PC-3 (cell line): ENCODE measurements around the gene OR1E1. TPM values are rescaled to one million over a fixed set of nuclear protein-coding genes. Genes with fewer than 3 reads are reported as not detected.

Experiments
- ATAC-seq: fragments of 200-7000 bp; cut with Tn5 transposase; 2 replicates; pipeline ENCODE4 v1.9.1; 2020; ENCODE audit warnings: mild to moderate bottlenecking, moderate library complexity
- Bru-seq: library from RNA; stranded (reverse); fragments of 400-500 nt; gene quantifications from one replicate; lab custom pipeline; 2021; lab: Mats Ljungman, UMichigan
- BruChase-seq, 2 experiments: library from RNA; stranded (reverse); fragments of 400-500 nt; gene quantifications; one replicate each; lab custom pipeline; 2021; lab: Mats Ljungman, UMichigan
- BruUV-seq: library from RNA; stranded (reverse); fragments of 400-500 nt; replicated peaks from 2 replicates; lab custom pipeline; 2021; lab: Mats Ljungman, UMichigan
- CTCF ChIA-PET: fragments of 300-600 bp; sonication (Branson Sonifier 250); formaldehyde crosslinking; loops from one replicate; lab custom pipeline; 2022; ENCODE audit warnings: antibody characterized with exemption; lab: Charles Lee
- POLR2A ChIA-PET: fragments of 300-600 bp; sonication (Branson Sonifier 250); formaldehyde crosslinking; loops from one replicate; lab custom pipeline; 2022; ENCODE audit warnings: antibody characterized with exemption; ENCODE audit not compliant: unreplicated experiment; lab: Charles Lee
- DNase-seq: peaks from one replicate; pipeline ENCODE4 v3.0.0-alpha.2; 2015
- H2AFZ ChIP-seq: fragments of 300-600 bp; sonication (generic); 2 replicates; pipeline ENCODE4 v1.6.0; 2016; ENCODE audit warnings: antibody characterized with exemption, low read length
- H3F3A ChIP-seq: fragments of 300-600 bp; sonication (generic); one replicate; pipeline ENCODE4 v1.6.0; 2017; ENCODE audit warnings: antibody characterized with exemption, low read length, control low read depth, mild to moderate bottlenecking; ENCODE audit not compliant: unreplicated experiment
- H3K27ac ChIP-seq: fragments of 300-600 bp; sonication (generic); 2 replicates; pipeline ENCODE4 v1.5.1; 2016; ENCODE audit warnings: mild to moderate bottlenecking, low read length
- H3K27me3 ChIP-seq: fragments of 300-600 bp; sonication (generic); 2 replicates; pipeline ENCODE4 v1.6.1; 2016; ENCODE audit warnings: low read length, mixed read lengths
- H3K36me3 ChIP-seq: fragments of 300-600 bp; sonication (generic); 2 replicates; pipeline ENCODE4 v1.6.1; 2016; ENCODE audit warnings: low read depth, mixed run types, low read length, mixed read lengths
- H3K4me1 ChIP-seq: fragments of 300-600 bp; sonication (generic); 2 replicates; pipeline ENCODE4 v1.5.1; 2016; ENCODE audit warnings: low read length; ENCODE audit not compliant: insufficient read depth
- H3K4me2 ChIP-seq: fragments of 300-600 bp; sonication (generic); 2 replicates; pipeline ENCODE4 v1.6.0; 2016; ENCODE audit warnings: low read length
- H3K4me3 ChIP-seq: fragments of 300-600 bp; sonication (generic); 2 replicates; pipeline ENCODE4 v1.5.1; 2016; ENCODE audit warnings: mild to moderate bottlenecking, low read length, mixed read lengths
- H3K79me2 ChIP-seq: fragments of 300-600 bp; sonication (generic); 2 replicates; pipeline ENCODE4 v1.6.1; 2017; ENCODE audit warnings: low read length, mixed read lengths
- H3K9ac ChIP-seq: fragments of 300-600 bp; sonication (generic); 2 replicates; pipeline ENCODE4 v1.6.0; 2016; ENCODE audit warnings: mild to moderate bottlenecking, low read length
- H3K9me2 ChIP-seq: fragments of 300-600 bp; sonication (generic); replicated peaks from 2 replicates; pipeline ENCODE4 v1.6.1; 2016; ENCODE audit warnings: mixed run types, low read length, mixed read lengths
- H3K9me3 ChIP-seq: fragments of 300-600 bp; sonication (generic); 2 replicates; pipeline ENCODE4 v1.6.1; 2016; ENCODE audit warnings: low read length, mixed read lengths
- H4K20me1 ChIP-seq: fragments of 300-600 bp; sonication (generic); 2 replicates; pipeline ENCODE4 v1.6.1; 2016; ENCODE audit warnings: low read length, mixed read lengths
- CTCF ChIP-seq: fragments of 300-600 bp; sonication (generic); conservative IDR thresholded peaks from 2 replicates; pipeline ENCODE4 v1.5.1; 2017; ENCODE audit warnings: antibody characterized with exemption, low read depth, mild to moderate bottlenecking, low read length
- EZH2 ChIP-seq: fragments of 300-600 bp; sonication (generic); IDR thresholded peaks from one replicate; pipeline ENCODE4 v1.6.1; 2017; ENCODE audit warnings: antibody characterized with exemption, mild to moderate bottlenecking, low read length; ENCODE audit not compliant: unreplicated experiment
- EZH2phosphoT487 ChIP-seq: fragments of 300-600 bp; sonication (generic); IDR thresholded peaks from 2 replicates; pipeline ENCODE4 v1.6.1; 2018; ENCODE audit warnings: mild to moderate bottlenecking, antibody characterized with exemption, low read length, borderline replicate concordance
- intact Hi-C: fragments of 100-400 bp; cut with micrococcal nuclease; formaldehyde crosslinking; loops from 2 replicates; pipeline ENCODE4 v1.9.0; 2023
- long read RNA-seq: library from polyadenylated mRNA; unstranded; transcript quantifications from one replicate; pipeline ENCODE4 v2.0.0, GENCODE V29; 2021; ENCODE audit not compliant: unreplicated experiment
- total RNA-seq: library from RNA; depleted of rRNA; stranded (reverse); fragments of >200 nt; gene quantifications from 2 replicates; pipeline ENCODE4 v1.2.3, GENCODE V29; 2014; rRNA removed

The OR1E1 gene
- total RNA-seq (not detected in 2 replicates), Bru-seq, nascent RNA (not detected), BruChase-seq, experiment 1, labeled RNA remaining after a 6-hour chase (not detected), BruChase-seq, experiment 2, labeled RNA remaining after a 2-hour chase (not detected)
- long read RNA-seq = 0 reads

- no peaks in the 10 kb centered on the region for H3K79me2 ChIP-seq
- no peak for DNase-seq
- no peaks in the 10 kb centered on the region for H3K9me3 ChIP-seq
- ChIA-PET CTCF (no interaction called here), POLR2A (no interaction called here)
- intact Hi-C loops = no loop called here
- no peak within 1 kb of the TSS for H3K9ac ChIP-seq
- no peaks in the 10 kb centered on the region for H3K9me2 ChIP-seq
- BruUV-seq = no TSS peak
- no peaks in the 10 kb centered on the region for H4K20me1 ChIP-seq
- H3K4me1 ChIP-seq = no peaks in the 10 kb centered on the region
- peaks cover 6% of the 10 kb centered on the region; the same call in 1 of the 2 replicates for H3K27me3 ChIP-seq
- no peak within 1 kb of the TSS for H2AFZ ChIP-seq
- no peak within 1 kb of the TSS for H3K27ac ChIP-seq
- no peak within 1 kb of the TSS for H3K4me2 ChIP-seq
- H3F3A ChIP-seq = no peaks in the 10 kb centered on the region
- TF ChIP-seq CTCF (no peak), EZH2 (no peak)
- no peak within 1 kb of the TSS for H3K4me3 ChIP-seq
- ATAC-seq = no peak
- H3K36me3 ChIP-seq = no peaks in the 10 kb centered on the region
Observed at GRCh38 chr17:3398310-3398709, at the start of gene OR1E1. Gene OR1E1, minus strand, starts transcription at chr17:3398410. Its CDS starts 0 bp downstream, at chr17:3398410.

- no peaks in the 10 kb centered on the region for H4K20me1 ChIP-seq
- no peaks in the 10 kb centered on the region for H3F3A ChIP-seq
- CTCF ChIA-PET = no interaction called here
- TF ChIP-seq CTCF (peak; percentile 47), EZH2 (no peak)
- H3K9me3 ChIP-seq = no peaks in the 10 kb centered on the region
- BruUV-seq = no TSS peak
- ATAC-seq = peak; percentile 31; the same call in 1 of the 2 replicates
- H3K9ac ChIP-seq = no peak overlapping the region
- no peak overlapping the region for H3K27ac ChIP-seq
- no peaks in the 10 kb centered on the region for H3K79me2 ChIP-seq
- no peaks in the 10 kb centered on the region for H3K4me1 ChIP-seq
- no peak overlapping the region for H3K4me3 ChIP-seq
- POLR2A ChIA-PET = no interaction called here
- H3K9me2 ChIP-seq = no peaks in the 10 kb centered on the region
- intact Hi-C loops = no loop called here
- DNase-seq = peak; percentile 17
- H3K36me3 ChIP-seq = no peaks in the 10 kb centered on the region
- no peak overlapping the region for H3K4me2 ChIP-seq
- H3K27me3 ChIP-seq = no peaks in the 10 kb centered on the region
- no peak overlapping the region for H2AFZ ChIP-seq
Observed at GRCh38 chr17:3447625-3448024, 49.4 kb upstream of the OR1E1 start.

- ChIA-PET POLR2A (no interaction called here), CTCF (no interaction called here)
- Histone ChIP-seq H3K9ac (no peak overlapping the region), H2AFZ (no peak overlapping the region), H3K4me3 (no peak overlapping the region), H4K20me1 (no peaks in the 10 kb centered on the region), H3K9me2 (no peaks in the 10 kb centered on the region), H3K9me3 (no peaks in the 10 kb centered on the region), H3K79me2 (no peaks in the 10 kb centered on the region), H3K36me3 (no peaks in the 10 kb centered on the region), H3K4me1 (no peaks in the 10 kb centered on the region), H3K27ac (no peak overlapping the region), H3F3A (no peaks in the 10 kb centered on the region), H3K27me3 (peaks cover 22% of the 10 kb centered on the region), H3K4me2 (no peak overlapping the region)
- DNase-seq = no peak
- ATAC-seq = no peak
- intact Hi-C loops = no loop called here
- TF ChIP-seq CTCF = no peak
- no peak for TF ChIP-seq EZH2phosphoT487
- TF ChIP-seq EZH2 = no peak
- BruUV-seq = no TSS peak
Observed at GRCh38 chr17:3440451-3440850, 42.2 kb upstream of the OR1E1 start.
